Type B pancreatic cell (in vitro differentiated cells): ENCODE measurements around the gene RNF144A. TPM values are rescaled to one million over a fixed set of nuclear protein-coding genes. Genes with fewer than 3 reads are reported as not detected.
"Not testable (repeated sequence)": the region's sequence is repeated elsewhere in the genome, so short reads cannot be mapped to it uniquely, and the experiment has no call there.

Source experiments
- DNase-seq: peaks from one replicate; pipeline ENCODE4 v3.0.0; 2021; ENCODE audit warnings: mixed read lengths; ENCODE audit not compliant: unreplicated experiment; ENCODE audit errors: extremely low spot score
- H3K27ac Mint-ChIP-seq: 2 replicates; pipeline ENCODE4 v1.8.0; 2021; ENCODE audit warnings: mild to moderate bottlenecking, mixed read lengths
- H3K27me3 Mint-ChIP-seq: 2 replicates; pipeline ENCODE4 v1.8.0; 2021; ENCODE audit warnings: mixed read lengths
- H3K36me3 Mint-ChIP-seq: 2 replicates; pipeline ENCODE4 v1.8.0; 2021; ENCODE audit warnings: mixed read lengths
- H3K4me1 Mint-ChIP-seq: one replicate; pipeline ENCODE4 v1.8.0; 2021; ENCODE audit warnings: mixed read lengths; ENCODE audit not compliant: unreplicated experiment
- H3K4me3 Mint-ChIP-seq: 2 replicates; pipeline ENCODE4 v1.8.0; 2021; ENCODE audit warnings: mild to moderate bottlenecking, mixed read lengths
- H3K9me3 Mint-ChIP-seq: 2 replicates; pipeline ENCODE4 v1.8.0; 2021; ENCODE audit warnings: mixed read lengths
- total RNA-seq: library from RNA; stranded (reverse); gene quantifications from 2 replicates; pipeline ENCODE4 v1.2.1, GENCODE V29; 2021; ENCODE audit warnings: low replicate concordance
- TF ChIP-seq, protein P1 (sequence below): fragments of 200-600 bp; sonication (generic); conservative IDR thresholded peaks from 2 replicates; pipeline ENCODE4 v1.5.0; 2021; ENCODE audit warnings: antibody characterized with exemption, mild to moderate bottlenecking

Gene RNF144A
- total RNA-seq, 1 donor from 2014 or later = 35.6 TPM

GRCh38 chr2:6999211-6999877, 82.1 kb downstream of the RNF144A start:
- peaks cover 16% of the 10 kb centered on the region for H3K4me1 Mint-ChIP-seq
- no peaks in the 10 kb centered on the region for H3K9me3 Mint-ChIP-seq
- DNase-seq = no peak
- H3K4me3 Mint-ChIP-seq = no peak overlapping the region
- no peak overlapping the region for H3K27ac Mint-ChIP-seq
- TF ChIP-seq, protein P1, sequence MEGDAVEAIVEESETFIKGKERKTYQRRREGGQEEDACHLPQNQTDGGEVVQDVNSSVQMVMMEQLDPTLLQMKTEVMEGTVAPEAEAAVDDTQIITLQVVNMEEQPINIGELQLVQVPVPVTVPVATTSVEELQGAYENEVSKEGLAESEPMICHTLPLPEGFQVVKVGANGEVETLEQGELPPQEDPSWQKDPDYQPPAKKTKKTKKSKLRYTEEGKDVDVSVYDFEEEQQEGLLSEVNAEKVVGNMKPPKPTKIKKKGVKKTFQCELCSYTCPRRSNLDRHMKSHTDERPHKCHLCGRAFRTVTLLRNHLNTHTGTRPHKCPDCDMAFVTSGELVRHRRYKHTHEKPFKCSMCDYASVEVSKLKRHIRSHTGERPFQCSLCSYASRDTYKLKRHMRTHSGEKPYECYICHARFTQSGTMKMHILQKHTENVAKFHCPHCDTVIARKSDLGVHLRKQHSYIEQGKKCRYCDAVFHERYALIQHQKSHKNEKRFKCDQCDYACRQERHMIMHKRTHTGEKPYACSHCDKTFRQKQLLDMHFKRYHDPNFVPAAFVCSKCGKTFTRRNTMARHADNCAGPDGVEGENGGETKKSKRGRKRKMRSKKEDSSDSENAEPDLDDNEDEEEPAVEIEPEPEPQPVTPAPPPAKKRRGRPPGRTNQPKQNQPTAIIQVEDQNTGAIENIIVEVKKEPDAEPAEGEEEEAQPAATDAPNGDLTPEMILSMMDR = no peak
- H3K36me3 Mint-ChIP-seq = peaks cover 16% of the 10 kb centered on the region
- no peaks in the 10 kb centered on the region for H3K27me3 Mint-ChIP-seq

GRCh38 chr2:7001395-7001794, 84.2 kb downstream of the RNF144A start:
- H3K4me1 Mint-ChIP-seq, H3K27ac Mint-ChIP-seq, H3K9me3 Mint-ChIP-seq, H3K27me3 Mint-ChIP-seq, H3K4me3 Mint-ChIP-seq, DNase-seq: not testable (repeated sequence)
- peaks cover 16% of the 10 kb centered on the region for H3K36me3 Mint-ChIP-seq

GRCh38 chr2:7003895-7004294, 86.7 kb downstream of the RNF144A start:
- TF ChIP-seq, protein P1 = no peak
- no peaks in the 10 kb centered on the region for H3K9me3 Mint-ChIP-seq
- no peak overlapping the region for H3K27ac Mint-ChIP-seq
- no peak overlapping the region for H3K4me3 Mint-ChIP-seq
- H3K36me3 Mint-ChIP-seq = peaks cover 16% of the 10 kb centered on the region
- peaks cover 3% of the 10 kb centered on the region for H3K4me1 Mint-ChIP-seq
- DNase-seq = no peak
- no peaks in the 10 kb centered on the region for H3K27me3 Mint-ChIP-seq

GRCh38 chr2:7004636-7005035, 87.4 kb downstream of the RNF144A start:
- Mint-ChIP-seq H3K36me3 (peaks cover 20% of the 10 kb centered on the region), H3K4me1 (peaks cover 7% of the 10 kb centered on the region), H3K4me3 (no peak overlapping the region), H3K27me3 (no peaks in the 10 kb centered on the region), H3K9me3 (no peaks in the 10 kb centered on the region), H3K27ac (no peak overlapping the region)
- no peak for DNase-seq
- TF ChIP-seq, protein P1 = no peak

- Mint-ChIP-seq H3K27me3 (no peaks in the 10 kb centered on the region), H3K36me3 (peaks cover 19% of the 10 kb centered on the region), H3K27ac (peak overlapping the region; percentile 56), H3K4me1 (peaks cover 18% of the 10 kb centered on the region), H3K9me3 (no peaks in the 10 kb centered on the region), H3K4me3 (no peak overlapping the region)
- TF ChIP-seq, protein P1 = no peak
- no peak for DNase-seq
Observed at GRCh38 chr2:7007488-7007845, 90.3 kb downstream of the RNF144A start.

DNA sequence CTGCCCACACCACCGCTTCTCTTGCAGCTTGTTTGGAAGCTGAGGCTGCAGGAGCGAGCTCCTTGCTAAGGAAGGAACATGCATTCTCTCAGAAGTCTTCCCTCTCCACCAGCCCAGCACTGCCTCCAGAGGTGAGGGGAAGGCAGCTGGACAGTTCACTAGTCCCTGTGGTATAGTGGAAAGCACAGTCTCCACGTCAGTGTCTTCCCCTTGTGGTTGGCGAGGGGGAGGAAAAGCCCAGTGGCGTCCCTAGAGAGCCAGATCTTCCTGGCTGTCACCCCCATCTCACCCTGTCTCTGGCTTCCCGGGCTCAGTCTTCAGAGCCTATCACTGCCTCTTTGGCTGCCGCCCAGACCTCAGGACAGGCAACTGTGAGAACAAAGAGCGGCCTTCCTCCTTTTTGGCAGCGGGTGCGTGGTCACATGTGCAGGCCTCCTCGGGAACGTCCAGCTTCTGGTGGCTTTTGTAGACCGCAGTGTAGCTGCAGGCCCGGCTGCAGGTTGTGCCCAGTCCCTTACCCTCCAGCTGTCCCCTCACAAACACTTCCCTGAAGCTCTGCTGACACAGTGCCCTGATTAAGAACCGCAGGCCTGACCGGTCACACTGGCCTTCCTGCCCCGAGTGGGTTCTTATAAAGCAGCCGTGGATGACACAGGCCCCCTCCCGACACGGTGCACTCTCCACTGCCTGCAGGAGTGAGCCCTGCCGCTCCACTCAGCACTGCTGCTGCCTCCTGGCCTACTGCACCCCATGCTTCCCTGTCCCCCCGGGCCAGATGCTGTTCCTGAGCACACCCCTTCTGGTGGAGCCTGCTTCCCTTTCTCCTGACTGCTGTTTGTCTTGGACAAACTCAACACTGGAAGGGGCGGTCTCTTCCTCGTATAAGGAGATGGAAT, 90.9 kb downstream of the RNF144A start:
- TF ChIP-seq, protein P1 = peak; percentile 22
- Mint-ChIP-seq H3K4me3 (no peak overlapping the region), H3K9me3 (no peaks in the 10 kb centered on the region), H3K27ac (peak overlapping the region; percentile 56), H3K27me3 (no peaks in the 10 kb centered on the region), H3K36me3 (peaks cover 16% of the 10 kb centered on the region), H3K4me1 (peaks cover 18% of the 10 kb centered on the region)
- no peak for DNase-seq
